Stimulated activated CD8-positive, alpha-beta memory T cell treated with anti-CD3 and anti-CD28 coated beads, Interleukin-4, amount 100 ng/mL, for 1 hour (primary cell): Measurements from ENCODE around the gene CCNB1.
A peak's percentile ranks its signal among the peaks of the same experiment; 100 is the strongest.
"Not testable (repeated sequence)": the region's sequence is repeated elsewhere in the genome, so short reads cannot be mapped to it uniquely, and the experiment has no call there.

ENCODE experiments used
- DNase-seq, 2 donors: peaks; one replicate each; pipeline ENCODE4 v3.0.0-alpha.2; 2020; ENCODE audit warnings: low read depth in 2 of 2, low spot score in 1 of 2

CCNB1 gene

DNA sequence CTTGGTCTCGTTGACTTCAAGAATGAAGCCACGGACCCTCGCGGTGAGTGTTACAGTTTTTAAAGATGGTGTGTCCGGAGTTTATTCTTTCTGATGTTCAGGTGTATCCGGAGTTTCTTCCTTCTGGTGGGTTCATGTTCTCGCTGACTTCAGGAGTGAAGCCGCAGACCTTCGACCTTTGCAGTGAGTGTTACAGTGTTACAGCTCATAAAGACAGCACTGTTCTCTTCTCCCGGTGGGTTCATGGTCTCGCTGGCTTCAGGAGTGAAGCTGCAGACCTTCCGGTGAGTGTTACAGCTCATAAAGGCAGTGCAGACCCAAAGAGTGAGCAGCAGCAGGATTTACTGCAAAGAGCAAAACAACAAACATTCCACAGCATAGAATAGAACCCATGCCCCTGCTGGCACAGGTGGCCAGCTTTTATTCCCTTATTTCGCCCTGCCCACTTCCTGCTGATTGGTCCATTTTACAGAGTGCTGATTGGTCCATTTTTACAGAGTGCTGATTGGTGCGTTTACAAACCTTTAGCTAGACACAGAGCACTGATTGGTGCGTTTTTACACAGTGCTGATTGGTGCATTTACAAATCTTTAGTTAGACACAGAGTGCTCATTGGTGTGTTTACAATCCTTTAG is 14.8 kb downstream of the CCNB1 start:
- not testable (repeated sequence) for DNase-seq

DNA sequence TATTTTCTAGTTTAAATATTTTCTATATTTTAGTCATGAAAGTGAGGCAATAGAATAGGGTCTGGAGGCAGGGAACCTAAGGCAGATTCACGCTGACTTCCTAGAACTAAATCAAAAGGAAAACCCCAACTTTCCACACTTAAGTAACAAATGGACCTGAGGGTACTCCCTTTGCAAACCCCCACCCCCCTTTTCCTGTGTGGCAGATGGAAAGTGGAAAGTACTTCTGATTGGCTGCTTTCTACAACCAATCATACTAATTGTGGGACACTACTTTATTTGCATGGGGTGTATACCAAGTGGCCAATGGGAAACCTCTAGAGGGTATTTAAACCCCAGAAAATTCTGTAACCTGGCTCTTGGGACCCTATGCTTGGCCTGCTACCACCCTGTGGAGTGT is 17.7 kb downstream of the CCNB1 start:
- DNase-seq, result no peak

DNA sequence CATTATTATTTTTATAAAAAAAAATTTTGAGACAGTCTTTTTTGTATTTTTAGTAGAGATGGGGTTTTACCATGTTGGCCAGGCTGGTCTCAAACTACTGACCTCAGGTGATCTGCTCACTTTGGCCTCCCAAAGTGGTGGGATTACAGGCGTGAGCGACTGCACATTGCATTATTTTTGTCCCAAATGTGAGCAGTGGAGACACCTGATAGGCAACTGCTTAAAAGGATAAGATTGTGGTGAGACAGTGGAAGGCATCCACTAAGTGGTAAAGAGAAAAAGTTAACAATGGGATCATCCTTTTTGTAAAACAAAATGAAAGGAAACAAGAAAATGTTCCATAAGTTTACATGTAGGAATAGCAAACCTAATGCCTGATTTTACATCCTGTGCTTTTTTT is 20.4 kb downstream of the CCNB1 start:
- no peak for DNase-seq

DNA sequence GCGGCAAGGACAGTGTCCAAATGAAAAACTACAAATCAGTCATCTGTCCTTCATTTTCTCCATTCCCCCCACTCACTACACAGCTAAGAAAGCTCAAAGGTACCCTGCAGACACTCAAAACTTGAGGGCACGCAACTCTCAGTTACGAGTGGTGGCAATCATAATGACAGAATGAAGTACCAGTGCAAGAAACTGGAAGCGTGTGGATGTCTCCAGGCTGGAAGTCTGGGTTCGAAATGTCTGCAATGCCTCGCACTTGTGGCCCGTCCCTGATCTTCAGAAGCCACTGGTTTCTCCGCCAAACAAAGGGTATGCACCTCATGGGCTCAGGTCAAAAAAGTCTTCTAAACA is 21.8 kb downstream of the CCNB1 start:
- no peak for DNase-seq

DNA sequence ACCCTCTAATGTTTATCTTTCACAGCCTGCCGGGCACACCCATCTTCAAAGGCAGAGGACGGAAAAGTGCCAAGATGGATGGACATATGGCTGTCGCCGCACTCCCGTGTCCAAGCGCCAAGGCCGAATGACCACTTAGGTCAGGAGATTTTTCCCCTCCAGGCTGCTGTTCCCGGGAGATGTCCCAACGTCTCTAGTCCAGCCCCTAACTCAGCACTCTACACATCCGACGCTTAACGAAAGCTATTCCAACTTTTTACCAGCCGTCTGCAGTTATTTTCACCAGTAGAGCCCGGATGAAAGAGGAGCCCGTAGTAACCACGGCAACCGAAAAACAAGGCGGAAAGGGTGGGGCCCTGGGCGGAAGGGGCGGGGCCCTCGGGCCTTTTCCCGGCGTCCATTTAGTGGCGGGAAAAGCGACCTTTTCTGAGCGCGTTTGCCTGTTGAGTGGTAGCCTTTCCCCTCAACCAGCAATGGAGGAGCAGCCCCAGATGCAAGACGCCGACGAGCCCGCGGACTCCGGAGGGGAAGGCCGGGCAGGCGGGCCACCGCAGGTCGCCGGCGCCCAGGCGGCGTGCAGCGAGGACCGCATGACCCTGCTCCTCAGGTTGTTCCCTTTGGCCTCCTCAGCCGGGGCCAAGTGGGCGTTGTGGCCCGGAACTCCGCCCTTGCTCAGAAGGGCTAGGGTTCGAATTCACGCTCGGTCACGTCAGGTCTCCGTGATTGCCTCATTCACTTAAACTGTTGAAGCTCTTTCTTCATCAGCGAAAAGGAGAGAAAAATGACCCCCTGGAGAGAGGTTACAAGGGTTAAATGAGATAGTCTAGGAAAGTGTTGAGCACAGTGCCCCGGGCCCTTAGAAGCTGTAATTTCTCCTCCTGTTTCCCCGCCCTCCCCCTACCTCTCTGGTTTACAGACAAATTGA is 22.5 kb downstream of the CCNB1 start, which contains the start of gene CENPH:
Gene CENPH (plus strand): TSS at position 422 of the 925 bp plus-strand sequence. CDS start 52 bp downstream, at position 474.
- peak; percentile 75 to 81 for DNase-seq

DNA sequence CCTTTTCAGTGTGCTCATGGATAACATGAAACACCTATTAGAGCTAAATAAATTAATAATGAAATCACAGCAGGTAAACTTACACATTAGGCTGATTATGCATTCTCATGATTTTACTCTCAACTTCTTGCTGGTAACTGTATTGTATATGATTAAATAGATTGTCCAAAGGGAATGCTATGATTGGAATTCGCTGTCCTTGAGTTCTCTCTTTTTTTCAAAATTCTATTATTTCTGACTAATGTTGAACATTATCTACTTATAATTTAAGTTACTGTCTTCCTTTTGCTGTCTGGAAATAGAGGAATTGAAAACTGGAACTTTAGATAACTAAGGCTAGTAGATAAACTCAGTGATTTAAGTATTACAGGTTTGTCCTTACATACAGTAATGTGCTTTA is 35.5 kb downstream of the CCNB1 start:
- no peak for DNase-seq

DNA sequence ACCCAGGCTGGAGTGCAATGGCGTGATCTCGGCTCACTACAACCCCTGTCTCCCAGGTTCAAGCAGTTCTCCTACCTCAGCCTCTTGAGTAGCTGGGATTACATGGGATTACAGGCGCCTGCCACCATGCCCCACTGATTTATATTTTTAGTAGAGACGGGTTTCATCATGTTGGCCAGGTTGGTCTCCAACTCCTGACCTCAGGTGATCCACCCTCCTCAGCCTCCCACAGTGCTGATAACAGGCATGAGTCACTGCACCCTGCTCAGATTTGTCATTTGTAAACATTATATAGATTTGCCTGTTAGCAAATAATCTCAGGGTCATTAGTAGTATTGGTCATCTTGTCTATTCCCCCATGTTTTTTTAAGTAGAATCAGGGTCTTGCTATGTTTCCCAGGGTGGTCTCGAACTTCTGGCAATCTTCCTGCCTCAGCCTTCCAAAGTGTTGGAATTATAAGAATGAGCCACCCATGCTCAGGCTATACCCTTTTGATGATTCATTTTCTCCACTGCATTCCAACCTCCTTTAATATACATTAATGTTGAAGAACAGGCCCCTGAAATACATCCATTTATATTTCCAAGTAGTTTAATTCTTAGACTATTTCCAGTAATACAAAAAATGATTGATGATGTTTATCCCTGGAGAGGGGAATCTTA is 39.7 kb downstream of the CCNB1 start:
- DNase-seq, result no peak

DNA sequence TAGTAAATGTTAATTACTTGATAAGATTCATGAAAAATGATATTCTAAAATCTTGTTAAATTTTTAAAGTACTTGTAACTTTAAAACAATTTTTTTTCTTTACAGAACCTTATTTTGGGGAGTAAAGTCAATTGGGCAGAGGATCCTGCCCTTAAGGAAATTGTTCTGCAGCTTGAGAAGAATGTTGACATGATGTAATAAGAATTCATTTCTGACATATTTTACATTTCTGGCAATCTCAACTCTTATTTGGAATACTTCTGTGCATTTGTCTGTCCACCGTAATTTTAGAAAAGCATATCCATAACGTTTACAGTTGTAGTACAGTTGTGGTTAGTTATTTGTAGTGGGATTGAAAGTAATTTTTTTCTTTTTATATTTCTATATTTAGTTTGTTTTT is 42.7 kb downstream of the CCNB1 start:
- no peak for DNase-seq

DNA sequence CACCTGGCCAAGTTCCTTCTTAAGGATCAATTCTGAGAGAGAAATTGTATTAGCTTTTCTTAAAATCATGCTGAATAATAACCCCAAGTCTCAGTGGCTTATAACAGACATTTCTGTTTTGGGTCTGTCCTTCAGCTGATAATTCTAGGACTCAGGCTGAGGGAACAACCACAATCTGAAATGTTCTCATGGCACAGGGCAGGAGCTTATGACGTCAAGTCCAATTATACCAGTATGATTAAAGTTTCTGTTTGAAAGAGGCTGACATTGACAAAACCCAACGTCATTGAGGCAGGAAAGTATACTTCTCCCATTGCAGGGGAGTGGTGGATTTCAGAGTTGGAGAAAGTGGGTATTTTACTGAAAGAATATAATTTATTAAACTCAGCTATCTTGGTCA is 44.2 kb downstream of the CCNB1 start:
- DNase-seq, result no peak

DNA sequence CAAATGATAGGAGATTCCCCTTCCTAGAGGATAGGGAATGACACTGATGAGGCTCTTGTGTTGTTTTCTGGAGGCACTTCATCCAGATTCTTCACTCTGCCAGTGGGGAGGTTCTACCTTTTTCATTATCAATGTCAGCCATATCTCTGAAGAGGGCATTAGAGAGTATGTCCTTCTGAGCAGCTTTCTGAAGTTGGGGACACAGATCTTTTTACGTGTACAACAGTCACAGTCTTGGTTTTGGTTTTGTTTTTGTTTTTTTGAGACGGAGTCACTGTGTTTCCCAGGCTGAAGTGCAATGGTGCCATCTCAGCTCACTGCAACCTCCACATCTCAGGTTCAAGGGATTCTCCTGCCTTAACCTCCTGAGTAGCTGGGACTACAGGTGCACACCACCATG is 45.1 kb downstream of the CCNB1 start:
- DNase-seq, result no peak

DNA sequence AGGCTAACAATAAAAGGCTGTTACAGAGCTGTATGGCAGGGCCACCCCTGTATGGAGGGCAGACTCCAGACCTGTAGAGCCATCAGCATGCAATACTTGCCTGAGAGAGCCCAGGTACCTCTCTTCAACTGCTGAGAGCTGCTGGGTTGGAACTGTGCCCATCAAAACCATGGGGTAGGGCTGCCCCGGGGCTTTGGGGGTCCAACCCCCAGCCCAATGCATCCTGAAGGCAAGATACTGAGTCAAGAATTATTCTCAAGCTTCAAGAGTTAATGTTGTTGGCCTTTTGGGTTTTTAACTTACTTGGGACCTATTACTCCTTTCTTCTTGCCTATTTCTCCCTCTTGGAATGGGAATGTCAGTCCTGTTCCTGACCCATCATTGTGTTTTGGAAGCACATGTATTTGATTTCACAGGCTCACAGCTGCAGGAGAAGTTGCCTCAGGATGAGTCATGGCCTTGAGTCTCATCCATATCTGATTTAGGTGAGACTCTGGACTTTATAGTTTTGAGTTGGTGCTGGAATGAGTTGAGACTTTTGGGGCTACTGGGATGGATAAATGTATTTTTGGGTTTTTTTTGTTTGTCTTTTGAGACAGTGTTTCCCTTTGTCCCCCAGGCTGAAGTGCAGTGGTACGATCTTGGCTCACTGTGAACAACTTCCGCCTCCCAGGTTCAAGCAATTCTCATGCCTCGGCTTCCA is 46.7 kb downstream of the CCNB1 start:
- DNase-seq, result no peak

DNA sequence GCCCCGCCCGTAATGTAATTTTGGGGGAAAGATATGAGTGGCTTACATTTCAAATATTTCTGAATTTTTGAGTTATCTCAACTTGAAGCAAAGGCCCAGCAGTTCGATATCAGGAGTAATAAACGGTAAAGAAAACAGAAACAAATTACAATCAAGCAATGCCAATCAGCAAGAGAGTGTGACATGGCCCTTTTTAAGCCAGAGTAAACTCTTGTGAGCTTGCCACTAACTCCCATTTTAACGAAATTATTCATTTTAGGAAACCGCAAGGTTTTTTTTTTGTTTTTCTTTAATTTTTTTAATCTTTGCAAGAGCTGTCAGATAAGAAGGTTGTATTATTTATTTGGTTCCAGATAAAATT is 50.2 kb downstream of the CCNB1 start:
- DNase-seq, result no peak

DNA sequence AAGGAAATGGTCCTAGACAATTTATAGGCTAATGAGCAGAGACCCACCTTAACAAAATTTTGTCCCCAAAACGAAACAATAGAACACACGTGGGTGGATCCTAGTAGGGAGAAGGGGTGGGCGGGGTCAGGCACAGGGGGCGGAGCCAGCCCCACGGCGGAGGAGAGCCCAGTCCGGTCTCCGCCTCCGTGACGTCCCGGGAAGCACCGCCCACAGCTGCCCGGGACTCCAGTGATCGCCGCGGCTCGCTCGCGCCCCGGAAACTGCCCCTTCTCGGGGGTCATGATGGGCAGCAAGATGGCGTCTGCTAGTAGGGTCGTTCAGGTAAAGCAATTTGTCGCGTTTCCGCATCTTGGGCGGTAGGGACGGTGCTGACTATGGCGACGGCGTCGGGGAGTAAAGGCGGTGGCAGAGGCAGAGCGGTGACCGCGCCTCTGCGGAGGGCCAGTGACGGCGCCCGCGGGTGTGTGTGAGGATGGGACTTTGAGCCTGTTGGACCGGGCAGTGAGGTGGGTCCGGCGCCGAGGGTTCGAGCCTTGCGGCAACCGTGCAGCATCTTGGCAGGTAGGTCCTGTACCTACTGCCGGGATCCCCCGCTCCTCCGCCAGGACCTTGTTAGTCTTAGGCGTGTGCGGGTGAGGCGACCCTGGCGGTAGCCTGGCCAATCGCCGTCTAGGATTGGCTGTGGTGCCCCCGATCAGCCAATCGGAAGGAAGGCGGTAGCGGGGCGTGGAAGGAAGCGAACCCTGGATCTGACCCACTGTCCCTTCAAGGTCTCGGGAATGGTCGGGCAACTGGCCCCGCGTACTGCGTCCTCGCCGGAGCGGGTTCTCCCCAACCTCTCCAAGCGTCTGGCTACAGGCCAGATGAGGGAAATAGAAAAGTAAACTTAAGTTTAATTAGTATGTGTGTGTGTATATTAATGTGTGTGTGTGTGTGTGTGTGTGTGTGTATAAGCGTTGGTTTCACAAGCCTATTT is 50.9 kb downstream of the CCNB1 start:
- DNase-seq, result peak; percentile 90 to 93

DNA sequence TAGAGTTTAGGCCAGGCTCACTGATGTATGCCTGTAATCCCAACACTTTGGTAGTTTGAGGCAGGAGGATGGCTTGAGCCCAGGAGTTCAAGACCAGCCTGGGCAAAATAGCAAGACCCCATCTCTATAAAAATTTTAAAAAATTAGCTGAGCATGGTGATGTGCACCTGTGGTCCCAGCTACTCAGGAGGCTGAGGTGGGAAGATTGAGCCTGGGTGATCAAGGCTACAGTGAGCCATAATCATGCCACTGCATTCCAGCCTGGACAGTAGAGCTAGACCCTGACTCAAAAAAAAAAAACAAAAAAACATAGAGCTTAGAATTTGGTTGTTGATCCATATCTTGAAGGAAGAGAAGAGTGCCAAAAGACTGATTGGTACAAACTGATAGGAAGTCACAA is 53.0 kb downstream of the CCNB1 start:
- DNase-seq, result no peak

DNA sequence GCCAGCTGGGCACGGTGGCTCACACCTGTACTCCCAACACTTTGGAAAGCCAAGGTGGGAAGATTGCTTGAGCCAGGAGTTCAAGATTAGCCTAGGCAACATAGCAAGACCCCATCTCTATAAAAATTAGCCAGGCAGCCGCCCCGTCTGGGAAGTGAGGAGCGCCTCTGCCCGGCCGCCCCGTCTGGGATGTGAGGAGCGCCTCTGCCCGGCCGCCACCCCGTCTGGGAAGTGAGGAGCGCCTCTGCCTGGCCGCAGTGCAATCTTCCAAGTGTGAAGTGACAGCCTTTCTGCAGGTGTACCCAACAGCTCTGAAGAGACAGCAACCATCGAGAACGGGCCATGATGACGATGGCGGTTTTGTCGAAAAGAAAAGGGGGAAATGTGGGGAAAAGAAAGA is 53.4 kb downstream of the CCNB1 start:
- DNase-seq, result not testable (repeated sequence)

DNA sequence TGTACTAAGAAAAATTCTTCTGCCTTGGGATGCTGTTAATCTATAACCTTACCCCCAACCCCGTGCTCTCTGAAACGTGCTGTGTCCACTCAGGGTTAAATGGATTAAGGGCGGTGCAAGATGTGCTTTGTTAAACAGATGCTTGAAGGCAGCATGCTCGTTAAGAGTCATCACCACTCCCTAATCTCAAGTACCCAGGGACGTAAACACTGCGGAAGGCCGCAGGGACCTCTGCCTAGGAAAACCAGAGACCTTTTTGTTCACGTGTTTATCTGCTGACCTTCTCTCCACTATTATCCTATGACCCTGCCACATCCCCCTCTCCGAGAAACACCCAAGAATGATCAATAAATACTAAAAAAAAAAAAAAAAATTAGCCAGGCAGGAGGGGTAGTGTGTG is 53.9 kb downstream of the CCNB1 start:
- DNase-seq, result not testable (repeated sequence)

DNA sequence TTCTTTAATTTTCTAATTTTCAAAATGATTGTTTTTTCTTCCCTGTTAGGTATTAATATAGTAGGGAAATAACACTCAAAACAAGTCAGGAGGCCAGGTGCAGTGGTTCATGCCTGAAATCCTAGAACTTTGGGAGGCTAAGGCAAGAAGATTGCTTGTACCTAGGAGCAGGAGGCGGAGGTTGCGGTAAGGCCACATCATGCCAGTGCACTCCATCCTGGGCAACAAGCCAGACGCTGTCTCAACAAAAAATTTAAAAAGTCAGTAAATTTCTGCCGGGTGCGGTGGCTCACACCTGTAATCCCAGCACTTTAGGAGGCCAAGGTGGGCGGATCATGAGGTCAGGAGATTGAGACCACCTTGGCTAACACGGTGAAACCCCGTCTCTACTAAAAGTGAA is 57.6 kb downstream of the CCNB1 start:
- DNase-seq, result no peak

DNA sequence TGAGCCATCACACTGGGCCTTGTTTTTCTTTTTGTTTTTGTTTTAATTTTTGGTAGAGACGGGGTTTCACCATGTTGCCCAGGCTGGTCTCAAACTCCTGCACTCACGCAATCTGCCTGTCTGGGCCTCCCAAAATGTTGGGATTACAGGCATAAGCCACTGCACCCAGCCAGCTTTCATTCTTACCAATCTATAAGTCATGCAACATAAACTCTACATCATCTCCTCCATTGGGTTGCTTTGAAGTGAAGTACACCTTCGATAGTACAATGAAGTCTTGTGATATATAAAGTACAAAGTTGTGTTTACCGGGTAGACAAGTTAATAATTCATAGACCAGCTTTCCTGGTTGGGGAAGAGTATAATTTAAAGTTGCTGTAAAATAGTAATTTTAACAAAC is 58.9 kb downstream of the CCNB1 start:
- no peak for DNase-seq
